Measurements from ENCODE around the gene UGT1A9.

Gene UGT1A9

DNA sequence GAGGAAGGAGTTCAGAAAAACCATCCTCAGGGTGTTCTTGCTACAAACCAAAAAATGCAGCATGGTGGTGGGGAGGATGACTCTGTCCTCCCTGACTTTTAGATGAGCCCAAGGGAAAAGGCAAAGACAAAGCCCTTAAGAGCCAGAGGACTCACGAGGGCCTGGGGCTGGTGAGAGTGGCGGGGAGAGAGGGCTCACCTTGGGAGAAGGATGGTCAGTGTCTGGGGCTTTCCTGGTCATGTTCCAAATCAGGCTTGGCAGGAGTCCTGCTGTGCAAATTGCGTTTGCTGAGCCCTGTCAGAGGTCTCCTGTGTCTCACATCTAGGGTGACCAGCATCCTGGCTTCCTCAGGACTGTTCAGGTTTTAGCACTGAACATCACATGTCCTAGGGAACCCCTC, 93.1 kb downstream of the UGT1A9 start:
- DNase-seq: no peak

DNA sequence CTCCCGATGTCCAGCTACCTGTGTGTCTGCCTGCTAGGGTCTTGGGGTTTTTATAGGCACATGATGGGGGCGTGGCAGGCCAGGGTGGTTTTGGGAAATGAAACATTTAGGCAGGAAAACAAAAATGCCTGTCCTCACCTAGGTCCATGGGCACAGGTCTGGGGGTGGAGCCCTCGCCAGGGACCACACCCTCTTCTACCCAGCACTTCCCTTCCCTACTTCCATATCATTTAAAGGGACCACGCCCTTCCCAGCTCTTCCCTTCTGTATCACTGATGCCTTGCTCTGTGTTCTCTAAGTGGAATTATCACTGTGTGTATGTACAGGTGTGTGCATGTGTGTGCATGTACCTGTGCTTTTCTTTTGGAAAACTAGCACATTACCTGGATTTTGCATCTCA, 94.7 kb downstream of the UGT1A9 start:
- DNase-seq: no peak

GRCh38 chr2:233768076-233768475, 96.4 kb downstream of the UGT1A9 start:
- DNase-seq: no peak

DNA sequence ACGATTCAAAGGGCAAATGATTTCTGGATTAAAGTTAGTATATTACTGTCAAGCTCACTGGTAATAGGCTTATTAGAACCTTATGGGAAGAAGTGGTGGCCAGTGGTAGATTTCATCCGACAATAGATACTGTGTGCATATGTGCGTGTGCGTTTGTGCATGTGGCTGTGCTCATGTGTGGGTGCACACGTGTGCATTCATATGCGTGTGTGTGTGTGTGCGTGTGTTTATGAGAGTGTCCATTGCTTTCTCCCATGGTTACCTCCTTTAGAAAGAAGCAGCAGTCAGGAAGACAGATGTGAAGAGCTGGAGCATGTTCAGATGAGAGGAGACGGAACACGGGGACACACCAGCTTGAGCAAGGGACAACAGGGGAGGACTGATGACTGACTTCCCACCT, 97.6 kb downstream of the UGT1A9 start:
- DNase-seq: no peak

DNA sequence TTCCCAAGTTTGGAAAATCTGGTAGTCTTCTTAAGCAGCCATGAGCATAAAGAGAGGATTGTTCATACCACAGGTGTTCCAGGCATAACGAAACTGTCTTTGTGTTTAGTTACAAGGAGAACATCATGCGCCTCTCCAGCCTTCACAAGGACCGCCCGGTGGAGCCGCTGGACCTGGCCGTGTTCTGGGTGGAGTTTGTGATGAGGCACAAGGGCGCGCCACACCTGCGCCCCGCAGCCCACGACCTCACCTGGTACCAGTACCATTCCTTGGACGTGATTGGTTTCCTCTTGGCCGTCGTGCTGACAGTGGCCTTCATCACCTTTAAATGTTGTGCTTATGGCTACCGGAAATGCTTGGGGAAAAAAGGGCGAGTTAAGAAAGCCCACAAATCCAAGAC, 100.5 kb downstream of the UGT1A9 start:
- DNase-seq: no peak

DNA sequence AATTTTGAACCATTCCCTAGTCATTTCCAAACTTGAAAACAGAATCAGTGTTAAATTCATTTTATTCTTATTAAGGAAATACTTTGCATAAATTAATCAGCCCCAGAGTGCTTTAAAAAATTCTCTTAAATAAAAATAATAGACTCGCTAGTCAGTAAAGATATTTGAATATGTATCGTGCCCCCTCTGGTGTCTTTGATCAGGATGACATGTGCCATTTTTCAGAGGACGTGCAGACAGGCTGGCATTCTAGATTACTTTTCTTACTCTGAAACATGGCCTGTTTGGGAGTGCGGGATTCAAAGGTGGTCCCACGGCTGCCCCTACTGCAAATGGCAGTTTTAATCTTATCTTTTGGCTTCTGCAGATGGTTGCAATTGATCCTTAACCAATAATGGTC, 100.9 kb downstream of the UGT1A9 start:
- no peak for DNase-seq

- DNase-seq: no peak
These were observed 102.2 kb downstream of the UGT1A9 start for GRCh38 chr2:233773854-233774253.

- no peak for DNase-seq
These were observed 103.7 kb downstream of the UGT1A9 start for GRCh38 chr2:233775414-233775813.

DNA sequence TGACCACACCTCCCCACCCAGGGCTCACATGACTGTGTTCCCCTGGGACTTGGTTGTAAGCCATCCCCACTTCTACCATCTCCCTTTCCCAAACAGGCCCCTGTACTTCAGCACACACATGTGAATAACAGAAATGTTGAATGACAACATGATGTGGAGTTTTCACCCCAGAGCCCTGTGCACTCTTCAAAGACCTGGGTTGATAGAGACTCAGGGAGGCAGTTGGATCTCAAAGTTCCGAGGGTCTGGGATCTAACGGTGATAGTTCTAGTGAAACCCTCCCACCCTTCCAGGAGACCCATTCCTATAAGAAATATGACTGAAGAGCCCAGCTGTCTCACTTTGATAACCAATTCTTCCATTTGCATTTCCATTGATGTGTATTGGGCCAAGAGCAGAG, 106.3 kb downstream of the UGT1A9 start, which contains the start of gene MROH2A:
TSS of gene MROH2A (plus strand) at position 301 of the 400 bp plus-strand sequence. CDS start 1,029 bp downstream, outside the sequence.
- DNase-seq: no peak

DNA sequence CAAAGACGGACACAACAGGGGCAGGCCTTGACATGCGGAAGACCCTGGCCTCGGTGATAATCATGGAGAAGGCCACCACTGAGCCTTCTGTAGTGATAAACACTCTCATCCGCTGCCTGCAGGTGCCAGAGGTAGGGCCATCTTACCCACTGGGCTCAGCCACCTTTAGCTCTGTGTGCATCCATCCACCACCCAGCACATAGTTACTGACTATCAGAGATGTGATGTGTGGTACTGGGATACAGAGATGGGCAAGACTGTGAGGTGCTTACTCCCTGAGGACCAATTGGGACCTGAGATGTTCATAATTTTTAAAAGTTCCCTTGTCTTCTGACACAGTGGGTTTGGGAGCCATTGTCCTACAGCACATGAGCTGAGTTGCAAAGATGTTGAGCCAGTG, 108.0 kb downstream of the UGT1A9 start:
- no peak for DNase-seq

DNA sequence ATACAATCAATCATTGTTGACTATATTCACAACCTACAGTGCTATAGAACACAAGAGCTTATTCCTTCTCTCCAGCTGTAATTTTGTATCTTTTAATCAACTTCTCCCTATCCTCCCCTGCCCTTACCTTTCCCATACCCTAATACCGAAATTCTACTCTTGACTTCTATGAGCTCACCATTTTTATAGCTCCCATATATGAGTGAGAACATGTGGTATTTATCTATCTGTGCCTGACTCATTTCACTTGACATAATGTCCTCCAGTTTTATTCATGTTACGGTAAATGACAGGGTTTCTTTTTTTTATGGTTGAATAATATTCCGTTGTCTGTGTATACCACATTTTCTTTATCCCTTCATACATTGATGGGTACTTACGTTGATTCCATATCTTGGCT, 109.1 kb downstream of the UGT1A9 start:
- no peak for DNase-seq

DNA sequence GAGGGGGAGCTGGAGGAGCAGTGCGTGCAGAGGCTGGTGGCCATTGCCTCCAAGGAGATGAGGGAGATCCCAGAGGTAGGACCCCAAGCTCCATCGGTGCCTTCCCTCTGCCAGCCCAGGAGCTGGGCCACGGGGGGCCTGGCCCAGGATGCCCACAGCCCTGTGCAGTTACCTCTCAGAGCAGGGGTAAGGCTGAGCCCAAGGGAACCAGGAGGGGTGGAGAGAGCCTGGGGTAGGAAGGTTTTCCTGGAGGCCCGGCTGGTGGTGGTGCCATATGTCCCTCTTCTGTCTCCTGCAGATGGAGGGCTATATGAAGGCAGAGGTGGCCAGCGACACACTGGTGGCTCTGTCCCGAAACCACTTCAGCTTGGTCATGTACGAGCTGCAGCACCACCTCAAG, 117.9 kb downstream of the UGT1A9 start:
- no peak for DNase-seq

DNA sequence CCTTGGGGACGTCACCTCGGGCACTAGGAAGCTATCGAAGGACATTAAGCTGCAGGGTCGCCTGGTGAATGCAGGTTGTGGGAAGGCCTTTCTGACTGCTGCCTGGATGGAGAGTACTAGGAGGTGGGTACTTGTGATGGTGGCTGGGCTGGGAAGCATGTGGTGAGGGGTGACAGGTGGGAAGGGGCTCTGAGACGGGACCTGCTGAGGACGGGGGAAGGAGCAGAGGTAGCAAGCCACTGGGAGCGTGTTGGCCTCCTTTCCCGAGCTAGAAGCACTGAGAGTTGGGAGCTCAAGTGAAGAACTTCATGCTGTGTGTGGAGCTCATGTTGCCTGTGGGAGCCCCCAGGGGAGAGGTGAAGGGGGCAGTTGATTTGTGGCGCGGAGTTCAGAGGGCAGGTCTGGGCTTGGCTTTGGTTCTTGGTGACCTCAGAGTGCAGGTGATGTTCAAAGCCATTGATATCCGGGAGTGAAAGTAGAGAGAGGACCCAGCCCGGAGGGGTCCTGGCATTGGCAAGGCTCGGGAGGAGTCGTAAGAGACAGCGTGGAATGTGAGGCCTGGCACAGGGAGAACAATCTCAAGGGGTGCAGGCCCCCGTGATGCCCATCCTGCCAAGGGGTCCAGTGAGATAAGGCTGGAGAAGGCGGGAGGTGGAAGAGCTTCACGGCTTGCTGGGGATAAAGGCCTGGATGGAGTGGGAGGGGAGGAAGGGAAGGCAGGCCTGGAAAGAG, 119.6 kb downstream of the UGT1A9 start:
- DNase-seq: no peak

DNA sequence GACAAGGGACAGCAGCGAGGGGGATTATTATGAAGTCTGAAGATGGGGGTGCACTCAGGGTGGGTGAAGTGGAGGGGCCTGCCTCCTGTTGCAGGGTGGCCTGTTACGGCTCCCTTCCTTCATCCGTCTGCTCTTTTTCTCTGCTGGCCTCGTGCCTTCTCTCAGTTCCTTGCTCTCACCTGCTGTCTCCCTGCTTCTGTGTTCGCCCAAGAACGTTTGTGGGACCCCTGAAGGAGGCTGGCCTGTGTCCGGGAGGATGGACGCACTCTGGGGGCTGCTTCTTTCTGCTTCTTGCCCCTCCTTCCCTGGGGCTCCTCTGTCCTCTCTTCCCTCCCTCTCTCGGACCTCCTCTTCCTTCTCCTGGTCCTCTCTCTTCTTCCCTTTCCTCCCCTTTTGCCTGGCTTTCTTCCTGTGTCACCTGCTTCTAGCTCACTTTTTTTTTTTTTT, 120.2 kb downstream of the UGT1A9 start:
- DNase-seq: no peak

DNA sequence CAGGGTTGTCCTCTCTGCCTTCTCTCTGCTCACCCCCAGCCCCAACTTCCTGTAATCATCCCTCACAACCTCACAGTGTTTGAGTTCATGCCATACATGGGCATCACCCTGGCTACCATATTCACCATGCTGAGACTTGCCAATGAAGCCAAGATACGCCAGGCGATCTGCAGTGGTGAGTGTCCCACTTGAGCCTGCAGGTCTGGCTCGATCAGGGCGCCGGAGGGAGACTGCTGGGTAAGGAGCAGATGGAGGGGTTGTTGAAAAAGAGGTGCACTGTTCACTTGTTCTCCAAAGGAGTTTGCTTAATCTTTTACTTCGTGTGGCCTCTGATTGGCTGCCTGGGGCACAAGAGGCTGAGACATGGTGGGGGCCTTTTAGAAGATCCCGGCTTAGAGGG, 121.0 kb downstream of the UGT1A9 start:
- DNase-seq: no peak

- no peak for DNase-seq
These were observed 121.9 kb downstream of the UGT1A9 start for GRCh38 chr2:233793465-233794127.

DNA sequence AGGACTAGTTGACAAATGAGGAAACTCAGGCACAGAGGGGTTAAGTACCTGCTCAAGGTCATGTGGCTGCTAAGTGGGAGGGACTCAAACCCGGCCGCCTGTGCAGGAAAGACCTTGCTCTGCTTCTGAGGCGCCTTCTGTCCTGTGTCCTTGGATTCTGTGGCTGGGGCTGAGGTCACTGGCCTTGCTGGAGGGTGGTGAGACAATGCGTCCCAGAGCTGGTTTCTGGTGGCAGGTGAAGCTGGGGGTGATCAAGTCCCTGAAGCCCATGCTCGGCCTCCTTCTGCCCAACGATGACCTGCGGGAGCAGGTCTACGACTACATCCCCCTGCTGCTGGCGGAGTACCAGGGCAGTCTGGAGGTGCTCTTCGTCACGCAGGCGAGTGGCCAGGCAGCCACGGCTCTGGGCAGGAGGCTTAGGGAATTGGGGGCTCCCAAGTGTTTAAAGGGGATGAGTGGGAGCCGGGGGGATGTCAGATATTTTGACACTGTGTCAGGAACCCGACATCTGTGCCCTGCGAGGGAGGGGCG, 122.5 kb downstream of the UGT1A9 start:
- DNase-seq: no peak

DNA sequence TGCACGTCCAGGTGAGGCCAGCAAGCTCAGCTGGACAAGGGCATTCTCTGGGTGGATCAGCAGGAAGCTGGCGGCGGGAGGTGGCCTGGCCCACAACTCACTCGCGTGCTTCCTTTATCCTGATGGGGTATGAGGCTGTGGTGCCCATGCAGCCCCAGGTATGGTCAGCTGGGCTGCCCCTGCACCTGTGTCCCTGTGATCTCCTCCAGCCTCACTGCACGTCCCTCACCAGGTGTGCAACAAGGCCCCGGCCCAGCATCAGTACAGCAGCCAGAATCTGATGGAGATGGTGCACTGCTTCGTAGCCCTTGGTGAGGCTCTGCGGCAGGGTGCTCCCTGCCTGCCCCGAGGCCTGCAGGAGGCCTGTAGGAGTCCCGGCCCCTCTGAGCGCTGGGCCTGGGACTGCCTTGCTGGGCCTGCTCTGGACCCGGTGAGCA, 124.1 kb downstream of the UGT1A9 start:
- no peak for DNase-seq

GRCh38 chr2:233796254-233796653, 124.6 kb downstream of the UGT1A9 start:
- DNase-seq: no peak

GRCh38 chr2:233798335-233799086, 126.8 kb downstream of the UGT1A9 start:
- DNase-seq: no peak

GRCh38 chr2:233799087-233799665, 127.5 kb downstream of the UGT1A9 start:
- DNase-seq: no peak

DNA sequence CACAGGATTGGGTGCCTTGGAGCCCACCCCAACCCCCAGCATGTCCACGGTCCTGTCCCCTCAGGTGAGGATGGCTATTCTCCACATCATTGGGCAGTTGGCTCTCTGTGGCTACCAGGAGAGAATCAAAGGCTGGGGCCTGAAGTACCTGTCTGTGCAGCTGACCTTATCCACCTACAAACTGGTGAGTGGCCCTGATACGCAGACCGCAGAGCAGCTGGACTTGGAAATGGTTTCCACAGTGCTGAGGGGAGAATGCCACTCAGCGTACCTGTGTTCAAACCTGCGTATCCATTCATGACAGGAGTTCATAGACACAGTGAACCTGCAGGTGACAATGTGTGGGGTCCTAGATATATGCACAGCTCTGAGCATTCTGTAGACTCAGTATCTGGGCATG, 128.0 kb downstream of the UGT1A9 start:
- no peak for DNase-seq

- no peak for DNase-seq
These were observed 128.5 kb downstream of the UGT1A9 start for GRCh38 chr2:233800208-233800607.
